Measurements from ENCODE around the gene TXNDC5. TPM values are rescaled to one million over a fixed set of nuclear protein-coding genes. Genes with fewer than 3 reads are reported as not detected.

The TXNDC5 gene
- total and polyA plus RNA-seq, 2 experiments from 2014 or later: 237 to 498 TPM

DNA sequence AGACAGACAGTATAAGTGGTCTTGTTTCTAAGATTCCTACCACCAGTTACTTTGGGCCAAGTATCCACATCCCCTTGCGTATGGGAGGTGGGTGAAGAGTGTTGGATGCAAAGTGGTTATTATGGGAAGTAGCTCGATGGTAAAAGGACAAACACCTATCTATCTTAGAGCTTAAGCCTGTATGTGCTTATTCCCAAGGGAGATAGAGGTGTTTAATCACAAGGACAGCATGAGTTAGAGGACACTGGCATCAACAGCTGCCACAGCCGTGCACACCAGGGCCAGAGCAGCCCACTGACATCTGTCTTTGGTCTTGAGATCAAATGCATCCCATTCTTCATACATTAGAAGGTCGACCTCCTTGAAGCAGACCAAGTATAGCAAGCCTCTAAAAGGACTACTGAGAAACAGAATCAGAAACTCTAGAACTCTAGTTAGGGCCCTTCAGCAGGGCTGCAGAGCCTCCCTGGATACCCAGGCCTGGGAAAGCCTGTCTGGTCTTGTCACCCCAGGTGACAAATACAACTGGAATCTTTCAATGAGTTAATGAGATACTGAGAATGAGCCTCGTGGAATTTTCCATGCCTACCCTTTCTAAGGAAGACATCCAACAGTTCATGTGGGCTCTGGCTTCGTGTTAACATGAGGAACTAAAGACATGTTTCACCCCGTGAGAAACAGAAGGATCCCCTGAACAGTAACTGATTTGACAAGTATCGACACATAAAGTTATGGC, 28.7 kb downstream of the TXNDC5 start:
- Histone ChIP-seq H4K20me1 (ENCODE audit: insufficient read depth) (no peaks in the 10 kb centered on the region), H3K79me2 (ENCODE audit: insufficient read depth) (no peaks in the 10 kb centered on the region), H3K27ac (no peak overlapping the region), H3K9me2 (ENCODE audit: insufficient read depth) (no peaks in the 10 kb centered on the region), H3F3A (ENCODE audit: insufficient read depth) (peaks cover 54% of the 10 kb centered on the region), H3K4me2 (ENCODE audit: unreplicated experiment) (no peak overlapping the region), H3K27me3 (replicated peaks; ENCODE audit: insufficient read depth) (no peaks in the 10 kb centered on the region), H3K4me1 (ENCODE audit: insufficient read depth) (no peaks in the 10 kb centered on the region), H2AFZ (no peak overlapping the region), H3K9ac (no peak overlapping the region), H3K4me3 (no peak overlapping the region), H3K9me3 (ENCODE audit: low read depth) (no peaks in the 10 kb centered on the region), H3K36me3 (ENCODE audit: low read depth) (peaks cover 59% of the 10 kb centered on the region)
- TF ChIP-seq EZH2phosphoT487 (IDR thresholded peaks at IDR 0.05; ENCODE audit: insufficient read depth, low read depth) (no peak), EZH2 (IDR thresholded peaks at IDR 0.05; ENCODE audit: insufficient read depth, poor library complexity, severe bottlenecking) (no peak)
- WGBS, 2 experiments (ENCODE audit: low coverage in 1 of 2, low lambda C conversion rate in 2 of 2, missing lambda C conversion rate in 2 of 2): 67 to 72% methylated on average over 8 of the region's 8 CpGs
- in situ Hi-C loops (cut with MboI): no loop called here
- peak; percentile 30 for DNase-seq

DNA sequence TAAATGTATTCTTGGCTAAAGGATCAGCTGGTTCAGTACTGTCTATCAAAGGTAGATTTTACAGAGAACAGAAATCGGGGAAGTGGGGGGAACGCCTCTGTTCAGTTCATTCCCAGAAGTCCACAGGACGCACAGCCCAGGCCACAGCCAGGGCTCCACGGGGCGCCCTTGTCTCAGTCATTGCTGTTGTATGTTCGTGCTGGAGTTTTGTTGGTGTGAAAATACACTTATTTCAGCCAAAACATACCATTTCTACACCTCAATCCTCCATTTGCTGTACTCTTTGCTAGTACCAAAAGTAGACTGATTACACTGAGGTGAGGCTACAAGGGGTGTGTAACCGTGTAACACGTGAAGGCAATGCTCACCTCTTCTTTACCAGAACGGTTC, 29.9 kb downstream of the TXNDC5 start:
- H3K36me3 ChIP-seq (ENCODE audit: low read depth): peaks cover 46% of the 10 kb centered on the region
- WGBS, 2 experiments (ENCODE audit: low coverage in 1 of 2, low lambda C conversion rate in 2 of 2, missing lambda C conversion rate in 2 of 2): 83 to 87% methylated on average over 9 of the region's 9 CpGs

DNA sequence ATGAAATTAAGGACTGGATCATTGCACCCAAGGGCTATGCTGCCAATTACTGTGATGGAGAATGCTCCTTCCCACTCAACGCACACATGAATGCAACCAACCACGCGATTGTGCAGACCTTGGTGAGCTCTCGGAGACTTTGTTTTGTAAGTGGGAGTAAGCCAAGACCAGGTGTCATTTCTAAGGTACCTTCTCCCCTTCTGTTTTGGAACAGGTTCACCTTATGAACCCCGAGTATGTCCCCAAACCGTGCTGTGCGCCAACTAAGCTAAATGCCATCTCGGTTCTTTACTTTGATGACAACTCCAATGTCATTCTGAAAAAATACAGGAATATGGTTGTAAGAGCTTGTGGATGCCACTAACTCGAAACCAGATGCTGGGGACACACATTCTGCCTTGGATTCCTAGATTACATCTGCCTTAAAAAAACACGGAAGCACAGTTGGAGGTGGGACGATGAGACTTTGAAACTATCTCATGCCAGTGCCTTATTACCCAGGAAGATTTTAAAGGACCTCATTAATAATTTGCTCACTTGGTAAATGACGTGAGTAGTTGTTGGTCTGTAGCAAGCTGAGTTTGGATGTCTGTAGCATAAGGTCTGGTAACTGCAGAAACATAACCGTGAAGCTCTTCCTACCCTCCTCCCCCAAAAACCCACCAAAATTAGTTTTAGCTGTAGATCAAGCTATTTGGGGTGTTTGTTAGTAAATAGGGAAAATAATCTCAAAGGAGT, 30.4 kb downstream of the TXNDC5 start:
- H3K79me2 ChIP-seq (ENCODE audit: insufficient read depth): no peaks in the 10 kb centered on the region
- H3K27ac ChIP-seq: no peak overlapping the region
- H3K9me2 ChIP-seq (ENCODE audit: insufficient read depth): no peaks in the 10 kb centered on the region
- TF ChIP-seq EZH2 (IDR thresholded peaks at IDR 0.05; ENCODE audit: insufficient read depth, poor library complexity, severe bottlenecking) (no peak), EZH2phosphoT487 (IDR thresholded peaks at IDR 0.05; ENCODE audit: insufficient read depth, low read depth) (no peak)
- H2AFZ ChIP-seq: no peak overlapping the region
- H3K4me2 ChIP-seq (ENCODE audit: unreplicated experiment): no peak overlapping the region
- H3K9ac ChIP-seq: no peak overlapping the region
- no peaks in the 10 kb centered on the region for H3K9me3 ChIP-seq (ENCODE audit: low read depth)
- H4K20me1 ChIP-seq (ENCODE audit: insufficient read depth): no peaks in the 10 kb centered on the region
- no peak overlapping the region for H3K4me3 ChIP-seq
- no peaks in the 10 kb centered on the region for H3K27me3 ChIP-seq (replicated peaks; ENCODE audit: insufficient read depth)
- H3F3A ChIP-seq (ENCODE audit: insufficient read depth): peaks cover 49% of the 10 kb centered on the region
- WGBS, 2 experiments (ENCODE audit: low coverage in 1 of 2, low lambda C conversion rate in 2 of 2, missing lambda C conversion rate in 2 of 2): 84 to 88% methylated on average over 13 of the region's 13 CpGs
- in situ Hi-C loops (cut with MboI): no loop called here
- DNase-seq: no peak
- peaks cover 41% of the 10 kb centered on the region for H3K36me3 ChIP-seq (ENCODE audit: low read depth)
- no peaks in the 10 kb centered on the region for H3K4me1 ChIP-seq (ENCODE audit: insufficient read depth)

More for the DNA sequence above, 29.9 kb downstream of the TXNDC5 start:
- no peaks in the 10 kb centered on the region for H3K9me3 ChIP-seq (ENCODE audit: low read depth)
- H3K79me2 ChIP-seq (ENCODE audit: insufficient read depth): no peaks in the 10 kb centered on the region
- in situ Hi-C loops (cut with MboI): no loop called here
- no peaks in the 10 kb centered on the region for H3K27me3 ChIP-seq (replicated peaks; ENCODE audit: insufficient read depth)
- no peak overlapping the region for H3K4me2 ChIP-seq (ENCODE audit: unreplicated experiment)
- H3F3A ChIP-seq (ENCODE audit: insufficient read depth): peaks cover 54% of the 10 kb centered on the region
- no peak overlapping the region for H3K27ac ChIP-seq
- no peaks in the 10 kb centered on the region for H3K9me2 ChIP-seq (ENCODE audit: insufficient read depth)
- H4K20me1 ChIP-seq (ENCODE audit: insufficient read depth): no peaks in the 10 kb centered on the region
- H2AFZ ChIP-seq: no peak overlapping the region
- H3K4me3 ChIP-seq: no peak overlapping the region
- no peak for DNase-seq
- H3K9ac ChIP-seq: no peak overlapping the region
- TF ChIP-seq EZH2 (IDR thresholded peaks at IDR 0.05; ENCODE audit: insufficient read depth, poor library complexity, severe bottlenecking): no peak
- TF ChIP-seq EZH2phosphoT487 (IDR thresholded peaks at IDR 0.05; ENCODE audit: insufficient read depth, low read depth): no peak
- H3K4me1 ChIP-seq (ENCODE audit: insufficient read depth): no peaks in the 10 kb centered on the region

DNA sequence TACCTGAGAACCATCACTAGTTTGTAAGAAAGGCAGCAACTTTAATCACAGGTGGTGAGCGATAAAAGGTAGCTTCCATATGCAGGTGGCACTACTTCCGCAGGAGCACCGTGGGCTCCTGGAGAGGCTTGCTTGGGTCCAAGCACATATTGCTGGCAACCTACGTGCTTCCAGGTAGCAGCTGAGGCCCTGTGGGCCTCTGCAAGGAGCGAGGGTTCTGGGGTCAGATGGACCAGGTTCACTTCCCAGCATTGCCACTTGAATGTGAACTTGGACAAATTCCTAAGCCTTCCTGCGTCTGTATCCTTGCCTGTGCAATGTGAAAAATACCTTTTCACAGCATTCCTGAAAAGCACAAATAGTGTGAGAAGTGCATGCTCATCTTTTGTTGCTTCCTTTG, 31.0 kb downstream of the TXNDC5 start:
- H3K4me2 ChIP-seq (ENCODE audit: unreplicated experiment): no peak overlapping the region
- H4K20me1 ChIP-seq (ENCODE audit: insufficient read depth): no peaks in the 10 kb centered on the region
- in situ Hi-C loops (cut with MboI): no loop called here
- no peak overlapping the region for H2AFZ ChIP-seq
- no peak overlapping the region for H3K27ac ChIP-seq
- WGBS, 2 experiments (ENCODE audit: low coverage in 1 of 2, low lambda C conversion rate in 2 of 2, missing lambda C conversion rate in 2 of 2): 92 to 94% methylated on average over 6 of the region's 6 CpGs
- no peaks in the 10 kb centered on the region for H3K27me3 ChIP-seq (replicated peaks; ENCODE audit: insufficient read depth)
- no peak overlapping the region for H3K4me3 ChIP-seq
- no peaks in the 10 kb centered on the region for H3K79me2 ChIP-seq (ENCODE audit: insufficient read depth)
- H3F3A ChIP-seq (ENCODE audit: insufficient read depth): peaks cover 43% of the 10 kb centered on the region
- no peaks in the 10 kb centered on the region for H3K4me1 ChIP-seq (ENCODE audit: insufficient read depth)
- no peaks in the 10 kb centered on the region for H3K9me2 ChIP-seq (ENCODE audit: insufficient read depth)
- H3K9ac ChIP-seq: no peak overlapping the region
- DNase-seq: no peak
- no peak for TF ChIP-seq EZH2 (IDR thresholded peaks at IDR 0.05; ENCODE audit: insufficient read depth, poor library complexity, severe bottlenecking)
- TF ChIP-seq EZH2phosphoT487 (IDR thresholded peaks at IDR 0.05; ENCODE audit: insufficient read depth, low read depth): no peak
- peaks cover 35% of the 10 kb centered on the region for H3K36me3 ChIP-seq (ENCODE audit: low read depth)
- H3K9me3 ChIP-seq (ENCODE audit: low read depth): no peaks in the 10 kb centered on the region

Measured in GM23248 (cell line).